Measurements from ENCODE around the gene GALNT3. TPM values are rescaled to one million over a fixed set of nuclear protein-coding genes. Genes with fewer than 3 reads are reported as not detected.

The GALNT3 gene
- total RNA-seq, 4 donors from 2014 or later, result 17.2 to 230 (median 52.7) TPM

GRCh38 chr2:165776796-165777195 is 17.3 kb downstream of the GALNT3 start:
- Histone ChIP-seq H3K4me1 (peaks cover 0 to 16% (median 7%) of the 10 kb centered on the region in 4 donors), H3K27ac (no peak overlapping the region), H3K4me3 (no peak overlapping the region), H3K36me3 (no peaks in the 10 kb centered on the region), H3K27me3 (no peaks in the 10 kb centered on the region), H3K9me3 (no peaks in the 10 kb centered on the region)
- no peak for DNase-seq
- TF ChIP-seq POLR2A (IDR thresholded peaks at IDR 0.05) (no peak), POLR2AphosphoS5 (IDR thresholded peaks at IDR 0.05) (no peak), EP300 (IDR thresholded peaks at IDR 0.05; ENCODE audit: low read depth) (no peak), CTCF (IDR thresholded peaks at IDR 0.05) (no peak)
- in situ Hi-C loops (cut with MboI; ENCODE audit: low pct_ligation_motif_present in 1 of 4, low pct_unique_long_range_greater_than_20kb in 1 of 4, low sequenced_read_pairs in 3 of 4) (no loop called here), intact Hi-C loops (cut with DNase I; ENCODE audit: low total_unique reads) (no loop called here)

GRCh38 chr2:165776013-165776412 is 18.0 kb downstream of the GALNT3 start:
- Histone ChIP-seq H3K9me3 (no peaks in the 10 kb centered on the region), H3K36me3 (no peaks in the 10 kb centered on the region), H3K4me3 (no peak overlapping the region), H3K27ac (no peak overlapping the region), H3K4me1 (peaks cover 0 to 16% (median 7%) of the 10 kb centered on the region in 4 donors), H3K27me3 (no peaks in the 10 kb centered on the region)
- in situ Hi-C loops (cut with MboI; ENCODE audit: low pct_ligation_motif_present in 1 of 4, low pct_unique_long_range_greater_than_20kb in 1 of 4, low sequenced_read_pairs in 3 of 4), result no loop called here
- WGBS, 2 donors (ENCODE audit: low coverage in 1 of 2), result 37 to 46% methylated on average over 4 of the region's 4 CpGs
- intact Hi-C loops (cut with DNase I; ENCODE audit: low total_unique reads), result no loop called here
- TF ChIP-seq POLR2A (IDR thresholded peaks at IDR 0.05), result no peak
- no peak for TF ChIP-seq POLR2AphosphoS5 (IDR thresholded peaks at IDR 0.05)
- no peak for TF ChIP-seq EP300 (IDR thresholded peaks at IDR 0.05; ENCODE audit: low read depth)
- TF ChIP-seq CTCF (IDR thresholded peaks at IDR 0.05), result no peak
- DNase-seq, result no peak

DNA sequence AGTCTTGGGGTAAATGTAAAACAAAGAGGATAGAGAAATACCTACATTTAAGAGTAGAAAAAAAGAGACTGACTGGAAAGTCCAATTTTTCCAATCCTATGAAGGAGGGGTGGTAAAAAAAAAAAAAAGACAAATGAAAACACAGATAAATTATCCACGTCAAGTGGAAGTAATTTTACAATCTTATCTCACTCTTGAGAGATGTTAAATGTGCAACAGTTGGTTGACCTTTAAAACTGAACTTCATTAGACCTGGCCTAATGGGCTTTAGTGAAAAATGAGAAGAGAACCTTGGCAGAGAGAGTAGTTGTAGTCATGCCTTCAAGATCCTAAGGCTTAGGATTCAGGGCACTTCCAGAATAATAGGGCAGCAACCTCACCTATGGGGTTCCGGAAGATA is 20.4 kb downstream of the GALNT3 start:
- WGBS, 2 donors (ENCODE audit: low coverage in 1 of 2), result 50 to 73% methylated on average over 1 to 2 of the region's 2 CpGs
- no peak for DNase-seq
- H3K36me3 ChIP-seq, result no peaks in the 10 kb centered on the region
- peaks cover 0 to 16% (median 7%) of the 10 kb centered on the region in 4 donors for H3K4me1 ChIP-seq
- no peaks in the 10 kb centered on the region for H3K9me3 ChIP-seq
- no peak overlapping the region for H3K27ac ChIP-seq
- intact Hi-C loops (cut with DNase I; ENCODE audit: low total_unique reads), result no loop called here
- no peak overlapping the region for H3K4me3 ChIP-seq
- no peaks in the 10 kb centered on the region for H3K27me3 ChIP-seq
- no peak for TF ChIP-seq POLR2AphosphoS5 (IDR thresholded peaks at IDR 0.05)
- in situ Hi-C loops (cut with MboI; ENCODE audit: low pct_ligation_motif_present in 1 of 4, low pct_unique_long_range_greater_than_20kb in 1 of 4, low sequenced_read_pairs in 3 of 4), result no loop called here

- intact Hi-C loops (cut with DNase I; ENCODE audit: low total_unique reads) (no loop called here), in situ Hi-C loops (cut with MboI; ENCODE audit: low pct_ligation_motif_present in 1 of 4, low pct_unique_long_range_greater_than_20kb in 1 of 4, low sequenced_read_pairs in 3 of 4) (no loop called here)
- DNase-seq, result no peak
- H3K4me1 ChIP-seq, result peaks cover 0 to 10% (median 4%) of the 10 kb centered on the region in 4 donors
- no peak overlapping the region for H3K4me3 ChIP-seq
- WGBS, 2 donors (ENCODE audit: low coverage in 1 of 2), result 86 to 100% methylated on average over 3 of the region's 3 CpGs
- H3K27me3 ChIP-seq, result no peaks in the 10 kb centered on the region
- no peak overlapping the region for H3K27ac ChIP-seq
- TF ChIP-seq POLR2A (IDR thresholded peaks at IDR 0.05) (no peak), EP300 (IDR thresholded peaks at IDR 0.05; ENCODE audit: low read depth) (no peak), CTCF (IDR thresholded peaks at IDR 0.05) (no peak), POLR2AphosphoS5 (IDR thresholded peaks at IDR 0.05) (no peak)
- H3K9me3 ChIP-seq, result no peaks in the 10 kb centered on the region
- no peaks in the 10 kb centered on the region for H3K36me3 ChIP-seq
Measured at GRCh38 chr2:165772183-165772582, 21.9 kb downstream of the GALNT3 start.

DNA sequence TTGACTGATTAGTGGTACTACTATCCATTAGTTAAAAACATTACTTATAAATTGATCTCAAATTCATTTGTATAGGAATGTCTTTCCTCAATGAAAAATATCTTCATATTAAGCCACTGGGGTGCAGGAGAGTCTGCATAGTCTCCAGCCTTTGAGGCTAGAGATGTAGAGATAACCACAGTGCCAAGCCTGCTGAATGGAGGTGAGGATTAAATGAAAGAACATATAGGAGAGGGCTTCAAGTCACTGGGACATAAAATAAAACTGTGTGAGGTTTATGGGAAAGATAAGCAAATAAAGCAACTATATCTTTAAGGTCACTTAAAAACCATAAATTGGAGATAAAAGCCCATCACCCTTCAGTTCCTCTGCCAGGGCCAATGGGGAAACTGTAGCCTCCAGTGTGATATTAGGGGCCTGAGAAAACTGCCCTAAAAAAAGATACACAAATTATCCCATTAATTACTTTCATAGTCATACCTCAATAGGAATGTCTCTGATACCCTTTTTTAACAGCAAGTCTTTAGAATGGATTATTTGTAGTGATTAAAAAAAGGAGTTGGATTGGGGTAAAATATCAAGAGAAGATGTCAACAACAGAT is 27.6 kb downstream of the GALNT3 start:
- H3K4me1 ChIP-seq, result peaks cover 0 to 4% (median 0%) of the 10 kb centered on the region in 4 donors
- no peak for DNase-seq
- H3K27me3 ChIP-seq, result no peaks in the 10 kb centered on the region
- H3K4me3 ChIP-seq, result no peak overlapping the region
- intact Hi-C loops (cut with DNase I; ENCODE audit: low total_unique reads), result no loop called here
- in situ Hi-C loops (cut with MboI; ENCODE audit: low pct_ligation_motif_present in 1 of 4, low pct_unique_long_range_greater_than_20kb in 1 of 4, low sequenced_read_pairs in 3 of 4), result no loop called here
- no peaks in the 10 kb centered on the region for H3K36me3 ChIP-seq
- no peaks in the 10 kb centered on the region for H3K9me3 ChIP-seq
- TF ChIP-seq CTCF (IDR thresholded peaks at IDR 0.05) (no peak), POLR2A (IDR thresholded peaks at IDR 0.05) (no peak), EP300 (IDR thresholded peaks at IDR 0.05; ENCODE audit: low read depth) (no peak), POLR2AphosphoS5 (IDR thresholded peaks at IDR 0.05) (no peak)
- peak overlapping the region in 1 of 4 donors; percentile 51 for H3K27ac ChIP-seq
